NCI-H2227 (cell line): ENCODE data around the gene CDCA8.

Source experiments
- DNase-seq: peaks from one replicate; lab custom pipeline; 2025; ENCODE audit not compliant: unreplicated experiment; lab: John Stamatoyannopoulos, UW

CDCA8 gene

DNA sequence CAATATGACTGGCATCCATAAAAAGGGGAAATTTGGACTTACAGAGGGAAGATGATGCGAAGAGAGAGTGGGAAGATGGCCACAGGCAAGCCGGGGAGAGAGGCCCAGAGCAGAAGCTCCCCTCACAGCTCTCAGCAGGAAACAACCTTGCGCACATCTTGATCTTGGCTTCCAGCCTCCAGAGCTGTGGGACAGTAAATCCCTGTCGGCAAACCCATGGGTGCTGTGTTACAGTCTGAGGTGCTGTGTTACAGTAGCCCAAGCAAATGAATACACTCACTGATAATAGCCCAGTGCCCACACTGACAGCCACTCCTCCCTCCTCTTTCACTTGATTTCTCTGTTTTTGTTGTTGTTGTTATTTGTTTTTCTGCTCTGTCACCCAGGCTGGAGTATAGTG is 22.4 kb downstream of the CDCA8 start:
- DNase-seq: no peak

- no peak for DNase-seq
Observed at GRCh38 chr1:37716321-37716720, 24.0 kb downstream of the CDCA8 start.

DNA sequence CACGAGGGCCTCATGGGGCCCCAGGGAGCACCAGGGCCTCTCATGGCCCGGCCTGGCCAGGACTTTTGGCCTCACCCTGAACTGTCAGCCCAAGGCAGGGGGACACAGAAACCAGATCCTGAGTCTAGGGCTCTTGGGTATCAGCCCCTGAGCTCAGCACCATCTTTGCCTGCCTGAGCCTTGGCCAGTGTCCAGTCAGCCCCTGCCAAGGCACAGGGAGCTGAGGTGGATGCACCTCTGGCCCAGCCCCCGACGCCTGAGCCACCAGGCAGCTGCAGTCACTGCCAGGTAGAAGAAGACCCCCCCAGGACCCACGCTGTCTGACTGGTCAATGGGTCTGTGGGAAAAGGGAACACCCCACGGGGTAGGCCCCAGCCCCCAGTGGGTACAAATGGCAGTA is 25.3 kb downstream of the CDCA8 start:
- DNase-seq: no peak

DNA sequence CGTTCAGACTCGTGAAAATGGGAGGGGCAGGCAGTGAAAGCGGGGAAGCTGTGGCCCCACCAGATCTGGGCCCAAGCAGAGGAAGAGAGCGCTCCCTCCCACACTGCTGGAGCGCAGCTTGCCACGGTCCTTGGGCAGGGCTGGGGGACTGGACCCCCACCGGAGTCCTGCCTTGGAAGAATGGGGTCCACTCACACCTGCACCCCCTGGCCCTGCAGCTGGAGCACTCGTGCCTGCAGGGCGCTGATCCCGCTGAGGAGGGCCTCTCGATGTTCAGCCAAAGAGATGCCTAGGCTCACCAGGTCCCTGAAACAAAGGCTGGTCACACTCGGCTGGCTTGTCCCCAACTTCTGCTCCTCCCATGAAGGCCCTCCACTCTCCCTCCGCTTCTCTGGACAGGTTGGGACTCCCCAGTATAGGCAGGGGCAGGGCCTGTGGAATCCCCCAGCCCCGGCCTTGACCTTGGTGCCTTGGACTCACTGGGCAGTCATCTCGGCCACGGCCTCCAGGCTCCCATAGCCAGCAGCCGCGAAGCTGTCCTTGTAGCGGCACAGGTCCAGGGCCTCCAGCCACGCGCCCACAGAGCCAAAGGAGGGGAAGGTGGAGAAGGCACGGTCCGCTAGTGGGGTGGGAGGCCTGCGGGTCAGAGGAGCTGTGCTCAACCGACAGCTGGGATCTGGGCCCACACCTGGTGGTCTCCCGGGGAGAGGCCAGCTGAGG is 26.0 kb downstream of the CDCA8 start:
- no peak for DNase-seq

DNA sequence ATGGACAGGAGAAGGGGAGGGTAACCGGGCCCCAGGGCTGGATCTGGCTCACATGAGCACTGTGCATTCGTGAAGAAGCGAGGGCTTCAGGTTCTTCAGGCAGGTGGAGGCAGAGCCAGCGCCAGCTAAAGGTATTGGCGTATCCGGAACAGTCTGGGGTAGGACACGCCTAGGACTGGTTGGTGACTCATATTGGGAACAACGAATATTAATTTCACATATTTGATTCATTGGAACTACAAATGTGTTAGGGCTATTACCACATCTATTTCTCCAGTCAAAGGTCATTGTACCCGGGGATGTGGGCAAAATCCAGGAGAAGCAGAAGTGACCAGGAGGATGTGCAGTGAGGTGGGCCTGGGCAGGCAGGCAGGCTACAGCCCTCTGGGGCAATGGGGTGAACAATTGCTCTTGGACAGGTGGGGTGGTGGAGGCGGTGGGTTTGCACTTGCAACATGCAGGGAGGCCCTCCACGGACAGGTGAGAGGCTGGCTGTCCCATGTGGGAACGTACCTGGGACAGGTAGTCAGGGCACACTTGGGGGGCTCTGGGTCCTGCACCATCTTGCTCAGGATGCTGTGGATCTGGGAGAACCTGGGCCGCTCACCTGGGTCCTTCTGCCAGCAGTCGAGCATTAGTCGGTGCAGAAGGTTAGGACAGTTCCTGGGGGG is 26.7 kb downstream of the CDCA8 start:
- DNase-seq: no peak

DNA sequence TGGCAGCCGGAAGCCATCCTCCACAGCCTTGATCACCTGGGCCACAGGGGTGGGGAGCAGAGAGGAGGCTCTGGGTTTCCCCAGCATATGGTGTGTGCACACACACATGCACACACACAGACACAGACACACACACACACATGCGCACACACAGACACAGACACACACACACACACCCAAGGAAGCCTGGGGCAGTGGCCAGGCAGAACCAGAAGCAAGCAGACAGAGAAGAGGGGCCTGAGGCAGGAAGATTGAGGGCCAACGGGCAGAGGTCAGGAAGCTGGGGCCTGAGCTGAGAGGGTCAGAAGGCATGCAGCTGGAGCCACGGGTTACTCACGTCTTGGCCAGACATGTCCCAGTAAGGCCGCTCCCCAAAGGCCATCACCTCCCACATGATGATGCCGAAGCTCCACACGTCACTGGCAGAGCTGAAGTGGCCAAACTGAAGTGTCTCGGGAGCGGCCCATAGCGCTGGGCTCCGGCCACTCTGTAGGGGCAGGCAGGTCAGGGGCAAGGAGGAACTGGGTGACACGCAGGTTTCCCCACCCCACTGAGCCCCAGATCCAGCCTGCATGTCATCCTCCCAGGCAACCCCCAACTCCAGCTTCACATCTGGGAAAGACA is 27.4 kb downstream of the CDCA8 start:
- DNase-seq: no peak

DNA sequence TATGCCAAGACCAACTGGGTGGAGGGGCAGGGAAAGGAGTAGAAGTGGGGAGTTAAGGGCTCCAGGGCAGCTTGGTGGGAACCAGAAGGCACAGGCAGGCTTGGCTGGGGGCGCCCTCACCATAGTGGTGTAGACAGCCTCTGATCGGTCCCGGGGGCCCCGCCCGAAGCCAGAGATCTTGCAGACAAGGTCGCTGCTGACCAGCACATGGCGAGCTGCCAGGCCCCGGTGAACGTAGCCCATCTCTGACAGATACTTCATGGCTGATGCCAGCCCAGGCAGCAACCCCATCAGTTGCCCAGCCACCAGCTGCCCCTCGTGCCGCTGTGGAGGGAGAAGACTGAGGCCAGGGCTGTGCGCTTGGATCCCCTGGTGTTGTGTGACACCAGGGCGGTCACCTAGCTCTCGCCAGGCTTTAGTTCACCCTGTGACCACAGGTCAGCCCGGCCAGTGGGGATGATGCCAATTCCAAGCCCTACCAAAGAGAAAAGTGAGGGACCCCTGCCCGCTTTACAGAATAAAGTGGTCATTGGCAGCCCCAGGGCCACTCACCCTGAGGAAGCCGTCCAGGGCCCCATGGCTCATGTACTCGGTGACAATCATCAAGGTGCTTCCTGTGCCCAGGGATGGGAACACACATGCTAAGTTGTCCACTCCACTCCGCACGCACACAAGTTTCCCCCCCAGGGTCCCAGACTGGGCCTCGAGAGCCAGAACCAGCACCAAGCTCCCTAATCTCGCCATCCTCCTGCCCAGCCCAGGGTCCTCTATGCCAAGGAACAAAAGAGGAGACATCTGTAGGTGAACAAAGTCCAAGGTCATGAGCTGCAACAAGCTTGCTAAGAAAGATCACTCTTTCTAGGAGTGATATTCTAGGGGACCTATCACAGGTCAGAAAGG is 28.2 kb downstream of the CDCA8 start:
- DNase-seq: no peak

DNA sequence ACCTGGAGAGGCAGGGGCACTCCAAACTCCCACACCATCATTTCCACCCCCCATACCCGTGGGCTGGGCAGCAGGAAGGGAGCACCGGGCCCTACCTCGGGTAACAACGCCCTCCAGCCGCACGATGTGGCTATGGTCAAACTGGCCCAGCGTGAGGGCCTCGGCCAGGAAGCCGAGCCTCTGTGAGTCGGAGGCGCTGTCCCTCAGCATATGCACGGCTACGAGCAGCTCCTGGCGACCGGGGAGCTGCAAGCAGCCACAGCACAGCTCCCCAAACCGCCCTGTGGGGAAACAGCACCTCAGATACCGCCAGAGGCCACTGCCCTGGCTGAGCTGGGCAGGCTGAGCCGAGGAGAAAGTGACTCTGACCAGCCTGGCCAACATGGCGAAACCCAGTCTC is 29.2 kb downstream of the CDCA8 start:
- no peak for DNase-seq

DNA sequence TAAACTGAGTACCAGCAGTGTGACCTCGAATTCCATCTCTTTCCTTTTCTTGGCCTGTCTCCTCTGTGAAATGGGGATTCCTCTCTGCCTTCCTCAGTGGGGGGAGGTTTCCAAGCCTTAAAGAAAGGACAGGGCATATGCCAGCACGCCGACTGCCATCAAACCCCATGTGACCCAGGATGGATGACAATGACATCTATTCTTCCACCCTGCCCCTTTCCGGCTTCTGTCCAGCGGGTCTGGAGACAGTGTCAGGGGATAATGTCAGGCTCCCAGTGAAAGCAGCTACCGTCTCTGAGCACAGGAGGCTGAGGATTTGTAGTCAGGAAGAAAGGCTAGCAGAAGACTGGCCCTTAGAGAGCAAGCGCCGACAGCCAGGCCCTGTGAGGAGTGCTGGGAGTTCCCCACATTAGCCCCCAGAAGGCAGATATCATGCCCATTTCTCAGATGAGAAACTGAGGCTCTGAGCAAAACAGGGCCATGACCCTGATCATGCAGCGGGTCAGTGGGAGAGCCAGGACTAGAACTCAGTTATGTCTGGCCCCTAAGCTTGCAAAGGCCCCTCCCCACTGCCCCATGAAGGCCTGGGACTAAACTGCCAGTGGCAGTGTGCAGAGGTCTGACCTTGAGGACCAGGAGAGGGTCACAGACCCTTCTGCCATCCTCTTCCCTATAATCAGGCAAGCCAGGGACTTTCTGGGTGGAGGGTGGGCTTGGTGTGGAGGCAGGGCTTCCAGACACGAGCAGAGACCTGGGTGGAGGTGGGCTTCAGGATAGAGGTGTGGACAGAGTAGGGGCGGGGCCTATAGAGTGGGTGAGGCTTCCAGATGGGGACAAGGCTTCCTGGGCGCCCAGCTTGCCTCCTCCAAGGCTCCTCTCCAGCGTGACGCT is 30.1 kb downstream of the CDCA8 start:
- no peak for DNase-seq

- DNase-seq: no peak
Observed at GRCh38 chr1:37723072-37723389, 30.7 kb downstream of the CDCA8 start.

DNA sequence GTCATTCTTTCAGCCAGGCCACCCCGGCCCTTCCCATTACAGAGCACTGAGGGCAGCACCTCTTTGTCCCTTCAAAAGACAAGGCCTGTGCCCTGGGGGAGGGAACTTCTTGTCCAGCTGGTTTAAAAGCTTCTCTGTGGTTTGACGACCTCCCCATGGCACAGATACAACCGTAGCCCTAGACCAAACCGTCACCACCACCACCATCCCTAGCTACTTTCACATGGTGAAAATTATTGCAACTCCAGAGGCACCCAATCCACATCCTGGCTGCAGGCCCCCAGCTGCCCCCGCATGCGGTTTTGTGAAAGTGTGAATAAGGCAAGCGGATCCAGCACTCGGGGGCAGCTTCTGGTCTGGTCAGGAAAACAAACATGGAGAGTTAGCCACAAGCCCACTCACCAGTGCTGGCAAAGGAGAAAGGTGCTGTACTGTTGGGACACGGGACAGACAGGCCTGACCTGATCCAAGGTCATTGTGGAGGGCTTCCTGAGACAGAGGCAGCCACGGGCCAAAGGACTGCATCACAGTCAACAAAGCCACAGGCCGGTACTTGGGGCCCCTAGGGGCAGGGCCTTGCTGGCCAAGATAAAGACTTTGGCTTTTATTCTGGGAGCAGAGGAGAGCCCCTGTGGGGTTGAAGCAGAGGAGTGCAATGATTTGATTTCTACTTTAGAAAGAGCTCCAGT is 31.2 kb downstream of the CDCA8 start:
- DNase-seq: no peak

DNA sequence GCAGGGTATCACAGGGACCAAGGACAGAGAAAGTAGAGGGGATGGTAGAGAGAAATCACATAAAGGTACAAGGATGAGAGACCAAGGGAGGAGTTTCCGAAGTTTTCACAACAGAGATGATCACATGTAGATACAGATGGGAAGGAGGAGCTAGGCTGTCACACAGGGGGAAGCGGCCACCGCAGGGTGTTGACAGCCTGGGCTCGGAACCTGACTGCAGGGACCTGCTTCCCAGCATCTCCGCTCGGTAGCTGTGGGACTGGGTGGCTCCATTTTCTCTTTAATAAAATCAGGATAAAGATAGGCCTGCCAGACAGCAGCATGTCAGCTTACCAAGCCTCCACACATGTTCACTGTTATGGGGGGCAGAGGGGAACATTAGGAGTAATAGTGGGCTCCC is 32.3 kb downstream of the CDCA8 start:
- DNase-seq: no peak

DNA sequence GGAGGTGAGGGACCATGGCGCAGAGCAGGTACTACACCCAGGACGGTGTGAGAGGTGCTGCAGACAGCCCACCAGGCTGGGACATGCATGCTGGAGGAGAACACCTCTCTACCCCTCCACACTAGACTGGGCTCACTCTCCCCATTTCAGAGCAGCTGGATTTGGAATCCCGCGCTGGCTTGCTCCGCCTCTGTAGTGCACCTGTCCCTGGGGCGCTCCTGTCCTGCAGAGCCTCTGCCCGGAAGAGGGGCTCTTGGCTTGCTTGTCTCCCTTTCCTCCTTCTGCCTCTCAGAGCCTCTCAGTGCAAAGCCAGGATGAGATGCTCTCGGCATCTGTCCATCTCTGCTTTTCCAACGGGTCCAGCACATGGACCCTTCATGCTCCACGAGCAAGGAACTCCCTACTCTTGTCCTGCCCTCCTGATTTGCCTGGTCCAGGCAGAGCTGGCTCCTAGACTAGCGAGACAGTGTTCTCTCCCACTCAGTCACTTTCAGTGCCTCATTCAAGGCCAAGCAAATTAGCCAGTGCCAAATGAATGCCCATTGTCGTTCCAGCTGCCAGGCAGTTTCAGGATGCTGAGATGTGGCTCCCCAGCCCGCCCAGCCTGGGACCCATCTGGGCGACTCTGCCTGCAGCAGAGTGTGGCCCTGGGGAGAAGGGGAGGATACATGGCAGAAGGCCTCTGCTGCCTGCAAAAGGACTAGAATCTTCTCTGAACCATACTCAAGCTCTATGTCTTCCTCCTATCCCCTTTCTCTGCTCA is 33.7 kb downstream of the CDCA8 start:
- no peak for DNase-seq

DNA sequence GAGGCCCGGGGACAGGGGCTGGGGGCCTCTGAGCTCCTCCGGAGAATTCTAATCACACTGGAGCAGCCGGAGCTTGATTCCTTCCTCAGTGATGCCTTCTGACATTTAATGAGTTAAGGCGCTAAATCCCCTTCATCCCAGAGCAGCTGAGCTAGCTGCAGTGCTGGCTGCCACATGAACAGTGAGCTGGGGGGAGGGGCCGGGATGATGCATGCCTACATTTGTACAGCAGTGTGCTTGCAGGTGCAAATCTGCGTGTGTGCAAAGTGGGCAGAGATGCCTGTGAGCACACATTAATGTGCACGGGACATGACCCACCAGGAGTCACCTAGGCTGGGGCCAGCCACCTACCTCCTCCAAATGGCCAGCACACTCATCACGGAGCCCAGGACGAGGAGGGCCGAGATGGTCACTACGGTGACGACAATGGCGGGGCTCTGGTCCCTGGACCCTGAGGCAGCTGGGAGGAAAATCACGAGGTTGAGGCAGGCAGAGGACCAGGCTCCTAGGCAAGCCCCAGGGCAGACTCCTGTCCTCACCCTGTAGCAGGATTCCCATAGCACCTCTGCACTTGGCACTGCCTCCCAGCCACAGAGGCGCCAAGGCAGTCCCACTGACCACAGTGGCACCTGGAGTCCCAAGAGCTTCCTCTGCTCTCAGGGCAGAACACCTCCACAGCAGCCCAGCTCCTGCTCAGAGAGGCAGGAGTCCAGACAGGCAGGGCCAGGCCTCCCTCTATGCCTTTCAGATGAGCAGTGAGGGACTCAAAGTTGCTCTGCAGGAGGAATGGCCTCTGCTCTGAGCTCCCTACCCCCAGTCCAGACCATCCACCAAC is 34.7 kb downstream of the CDCA8 start:
- peak; percentile 53 for DNase-seq

- DNase-seq: no peak
Observed at GRCh38 chr1:37728416-37728815, 36.1 kb downstream of the CDCA8 start.

GRCh38 chr1:37730376-37730775 is 38.1 kb downstream of the CDCA8 start:
- no peak for DNase-seq

- DNase-seq: no peak
Observed at GRCh38 chr1:37731312-37732019, 39.1 kb downstream of the CDCA8 start.
